GM18517 (cell line): ENCODE results near the gene ASS1.

Experiments
- ATAC-seq: cut with Tn5 transposase; IDR thresholded peaks from one replicate; pipeline ENCODE4 v1.9.1; 2021; ENCODE audit warnings: mild to moderate bottlenecking, moderate library complexity; ENCODE audit not compliant: unreplicated experiment

The ASS1 gene

DNA sequence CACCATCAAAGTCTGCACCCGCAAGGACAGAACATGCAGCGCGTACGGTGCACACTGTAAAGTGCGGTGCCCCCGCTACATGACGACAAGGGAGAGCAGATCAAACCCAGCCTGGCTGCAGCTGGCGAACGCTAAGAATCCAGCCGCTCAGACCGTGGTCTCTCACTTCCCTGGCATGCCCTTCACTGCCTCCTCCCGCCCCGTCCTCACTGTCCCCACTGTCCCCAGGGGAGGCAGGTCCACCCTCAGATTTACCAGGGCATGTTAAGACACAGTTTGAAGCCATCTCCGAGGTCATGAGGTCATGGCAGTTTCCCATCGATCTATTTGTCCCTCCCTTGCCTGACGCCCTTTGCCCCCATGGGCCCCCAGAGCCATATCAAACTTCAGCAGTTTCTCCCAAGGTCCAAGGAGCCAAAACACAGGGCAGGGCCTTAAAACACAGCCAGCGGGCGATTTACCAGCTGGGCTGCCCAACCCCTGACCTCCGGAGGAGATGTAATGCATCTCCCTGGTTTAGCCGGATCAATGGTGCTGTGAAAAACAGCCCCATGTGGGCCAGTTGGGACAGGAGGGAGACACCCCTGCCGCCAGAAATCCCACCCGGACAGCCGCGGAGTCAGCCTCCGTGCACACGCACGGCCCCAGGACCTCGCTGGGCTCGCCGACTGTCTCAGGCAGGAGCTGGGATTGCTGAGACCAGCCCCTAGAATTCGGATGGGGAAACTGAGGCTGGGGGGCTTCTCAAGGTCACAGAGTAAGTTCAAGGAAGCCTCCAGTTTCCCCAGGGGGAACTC is 82.3 kb downstream of the ASS1 start:
- ATAC-seq: no peak

DNA sequence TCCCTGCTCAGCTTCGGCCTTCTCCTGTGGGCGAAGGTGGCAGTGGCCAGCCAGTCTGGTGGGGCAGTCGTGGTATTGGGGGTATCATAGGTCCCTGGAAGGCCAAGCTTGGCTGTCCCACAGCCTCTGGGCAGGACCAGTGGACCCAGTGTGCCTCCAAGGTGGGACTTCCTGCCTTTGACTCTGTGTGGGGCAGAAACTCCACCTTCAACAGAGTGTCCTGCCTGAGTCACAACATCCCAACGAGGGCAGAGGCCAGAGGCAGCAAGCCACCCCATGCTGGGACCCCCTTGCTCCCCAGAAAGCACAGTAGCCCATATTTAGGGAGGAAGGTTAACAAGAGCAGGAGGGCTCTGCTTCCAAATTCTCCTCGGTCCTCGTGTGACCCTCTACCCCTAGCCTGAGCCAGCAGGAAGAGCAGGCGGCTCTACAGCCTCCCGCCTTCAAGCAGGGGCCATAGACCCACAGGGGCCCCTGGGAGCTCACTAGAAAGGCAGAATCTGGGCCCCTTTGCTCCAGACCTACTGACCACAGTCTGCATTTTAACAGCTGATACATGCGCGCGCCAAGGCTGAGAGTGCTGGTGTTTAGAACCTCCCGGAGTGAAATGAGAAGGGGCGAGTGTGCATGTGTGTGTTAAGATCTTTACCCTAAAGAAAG is 83.0 kb downstream of the ASS1 start:
- no peak for ATAC-seq

DNA sequence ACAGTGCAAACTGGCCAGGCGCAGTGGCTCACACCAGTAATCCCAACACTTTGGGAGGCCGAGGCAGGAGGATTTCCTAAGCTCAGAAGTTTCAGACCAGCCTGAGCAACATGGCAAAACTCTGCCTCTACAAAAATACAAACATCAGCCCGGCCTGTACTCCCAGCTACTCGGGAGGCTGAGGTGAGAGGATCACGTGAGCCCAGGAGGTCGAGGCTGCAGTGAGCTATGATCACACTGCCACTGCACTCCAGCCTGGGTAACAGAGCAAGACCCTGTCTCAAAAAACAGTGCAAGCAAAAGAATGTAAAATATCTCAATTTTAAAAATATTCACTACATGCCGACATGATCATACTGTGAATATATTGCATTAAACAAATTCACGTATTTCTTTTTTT is 83.9 kb downstream of the ASS1 start:
- ATAC-seq: no peak

GRCh38 chr9:130530938-130531337 is 86.2 kb downstream of the ASS1 start:
- no peak for ATAC-seq

DNA sequence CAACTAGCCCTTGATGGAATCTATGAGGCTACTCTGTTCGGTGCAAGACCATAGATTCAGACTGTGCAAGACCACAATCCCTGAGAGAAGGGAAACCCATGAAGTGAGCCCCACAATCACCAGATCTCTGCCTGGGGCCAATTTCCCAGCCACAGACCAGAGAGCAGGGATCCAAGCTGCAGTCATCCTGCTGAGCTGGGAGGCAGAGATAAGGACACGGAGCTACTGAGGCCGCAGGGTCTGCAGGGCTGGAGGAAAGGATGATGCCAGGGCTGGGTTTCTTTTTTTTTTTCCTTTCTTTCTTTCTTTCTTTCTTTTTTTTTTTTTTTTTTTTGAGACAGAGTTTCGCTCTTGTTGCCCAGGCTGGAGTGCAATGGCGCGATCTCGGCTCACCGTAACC is 86.9 kb downstream of the ASS1 start:
- no peak for ATAC-seq

DNA sequence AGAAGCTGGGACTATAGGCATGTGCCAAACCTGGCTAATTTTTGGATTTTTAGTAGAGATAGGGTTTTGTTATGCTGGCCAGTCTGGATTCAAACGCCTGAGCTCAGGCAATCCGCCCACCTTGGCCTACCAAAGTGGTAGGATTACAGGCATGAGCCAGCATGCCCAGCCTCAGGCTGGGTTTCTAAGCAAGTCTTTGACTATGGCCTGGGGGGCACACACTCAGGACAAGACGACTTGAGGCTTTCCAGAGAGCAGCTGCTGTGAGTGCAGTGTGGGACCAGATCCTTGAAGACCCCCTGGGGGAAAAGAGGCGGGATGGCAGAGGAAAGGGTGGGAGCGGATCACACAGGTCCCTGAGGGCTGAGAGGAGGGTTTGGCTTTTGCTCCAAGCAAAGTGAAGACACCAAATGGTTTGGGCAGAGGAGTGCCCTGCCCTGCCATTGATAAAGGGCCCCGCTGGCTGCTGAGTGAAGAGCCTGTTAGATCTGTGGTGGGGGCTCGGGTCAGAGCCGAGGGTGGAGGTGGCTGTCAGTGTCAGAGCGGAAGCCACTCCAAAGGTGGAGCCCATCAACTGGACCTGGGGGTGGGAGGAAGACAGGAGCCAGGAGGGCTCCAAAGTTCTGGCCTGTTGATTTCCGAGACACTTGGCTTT is 87.8 kb downstream of the ASS1 start:
- no peak for ATAC-seq

- no peak for ATAC-seq
Measured at GRCh38 chr9:130535818-130536521, 91.2 kb downstream of the ASS1 start.

- no peak for ATAC-seq
Measured at GRCh38 chr9:130536701-130537107, 91.9 kb downstream of the ASS1 start.

- no peak for ATAC-seq
Measured at GRCh38 chr9:130537346-130538050, 92.7 kb downstream of the ASS1 start.

- ATAC-seq: no peak
Measured at GRCh38 chr9:130539420-130540223, 94.9 kb downstream of the ASS1 start.

GRCh38 chr9:130541533-130541932 is 96.8 kb downstream of the ASS1 start:
- ATAC-seq: no peak

GRCh38 chr9:130542038-130542437 is 97.3 kb downstream of the ASS1 start:
- no peak for ATAC-seq

DNA sequence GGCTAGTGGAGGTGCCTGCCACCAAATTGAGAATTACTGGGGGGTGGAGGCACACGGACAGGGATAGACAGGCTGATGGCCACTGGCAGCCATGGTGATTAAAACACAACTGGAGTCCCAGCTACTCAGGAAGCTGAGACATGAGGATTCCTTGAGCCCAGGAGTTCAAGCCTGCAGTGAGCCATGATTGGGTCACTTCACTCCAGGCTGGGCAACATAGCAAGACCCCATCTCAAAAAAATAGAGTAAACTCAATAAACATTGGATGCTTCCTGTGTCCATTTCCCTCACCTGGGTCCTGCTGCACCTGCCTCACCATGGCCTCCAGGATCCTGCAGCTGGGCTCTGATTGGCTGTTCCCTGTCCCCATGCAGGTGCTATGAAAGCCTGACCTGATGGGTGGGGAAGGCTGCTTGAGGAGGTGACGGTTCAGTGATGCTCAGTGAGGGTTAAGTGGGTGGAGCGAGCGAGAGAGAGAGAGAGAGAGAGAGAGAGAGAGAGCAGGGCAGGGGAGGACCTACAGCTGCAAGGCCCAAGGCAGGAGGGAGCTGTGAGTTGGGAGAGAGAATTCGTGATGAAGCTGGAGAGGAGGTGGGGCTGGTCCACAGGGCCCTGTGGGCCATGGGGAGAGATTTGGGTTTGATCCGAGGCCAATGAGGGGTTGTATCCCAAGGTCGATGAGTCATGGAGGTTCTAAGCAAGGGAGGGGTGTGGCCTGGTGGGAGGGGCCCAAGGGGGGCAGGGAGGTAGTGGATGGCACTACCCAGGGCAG is 97.9 kb downstream of the ASS1 start:
- no peak for ATAC-seq

GRCh38 chr9:130543368-130543767 is 98.6 kb downstream of the ASS1 start:
- no peak for ATAC-seq

DNA sequence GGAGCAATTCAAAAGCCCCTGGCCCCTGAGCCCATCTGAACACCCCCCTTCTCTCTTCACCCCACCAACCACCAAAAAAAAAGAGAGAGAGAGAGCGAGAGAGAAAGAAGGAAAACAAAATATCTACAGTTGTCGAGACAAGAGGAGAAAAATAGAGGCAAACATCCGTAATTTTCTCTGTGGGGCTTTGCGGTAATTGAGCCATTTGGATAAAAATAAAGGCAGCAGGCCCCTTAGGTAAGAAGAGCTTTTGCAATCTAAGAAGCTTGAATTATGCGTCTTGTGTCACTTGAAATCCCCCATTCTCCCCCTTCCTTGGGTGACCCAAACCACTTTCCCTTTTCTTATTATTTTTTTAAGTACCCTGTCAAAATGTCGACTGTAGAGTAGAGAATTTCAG is 99.1 kb downstream of the ASS1 start:
- ATAC-seq: no peak

DNA sequence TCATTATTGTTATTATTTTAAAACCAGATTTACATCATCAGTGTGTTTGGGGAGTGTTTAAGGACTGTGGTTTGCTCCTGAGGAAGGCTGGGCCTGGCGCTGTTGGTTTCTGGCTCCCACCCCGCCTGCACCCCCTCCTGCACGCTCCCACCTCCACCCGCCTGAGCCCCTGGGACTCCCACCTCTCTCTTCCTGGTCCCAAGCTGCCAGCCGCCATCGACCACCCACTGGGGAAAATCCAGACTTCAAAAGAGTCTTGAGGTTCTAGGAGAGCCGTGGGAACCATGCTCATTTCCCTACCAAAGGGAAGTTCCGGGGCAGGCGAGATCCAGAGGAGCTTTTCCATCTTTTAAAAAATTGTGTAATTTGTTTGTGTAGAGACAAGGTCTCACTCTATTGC is 99.6 kb downstream of the ASS1 start:
- no peak for ATAC-seq

- no peak for ATAC-seq
Measured at GRCh38 chr9:130548103-130548502, 103.3 kb downstream of the ASS1 start.

DNA sequence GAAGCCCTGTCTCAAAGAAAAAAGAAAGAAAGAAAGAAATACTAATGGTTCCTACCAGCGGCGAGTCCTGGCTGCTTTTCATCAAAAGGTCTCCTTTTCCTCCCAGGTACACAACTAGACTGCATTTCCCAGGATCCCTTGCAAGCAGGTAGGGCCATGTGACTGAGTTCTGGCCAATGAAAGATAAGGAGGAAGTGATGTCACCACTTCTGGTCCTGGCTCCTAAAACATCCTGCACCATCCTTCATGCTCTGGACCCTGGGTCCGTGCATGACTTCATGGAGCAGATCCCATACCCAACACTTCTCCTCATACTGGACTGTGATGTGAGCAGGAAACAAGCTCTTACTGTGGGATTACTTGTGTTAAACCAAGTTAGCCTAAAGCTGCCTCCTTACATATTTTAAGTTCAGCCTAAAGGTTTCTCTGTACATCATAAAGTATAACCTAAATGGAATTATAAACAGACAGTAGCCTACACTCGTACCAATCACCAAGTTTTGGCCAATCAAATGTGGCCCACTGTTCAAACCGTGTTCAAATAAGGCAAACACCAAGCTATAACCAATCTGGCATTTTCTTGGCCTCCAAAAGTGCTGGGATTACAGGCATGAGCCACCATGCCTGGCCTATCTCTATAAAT is 104.5 kb downstream of the ASS1 start:
- no peak for ATAC-seq
